DND-41 (cell line): Measurements from ENCODE around the gene CFAP299.

Experiments used
- ATAC-seq: fragments of 200-7000 bp; cut with Tn5 transposase; 3 replicates; pipeline ENCODE4 v1.9.1; 2021; ENCODE audit warnings: low read depth; ENCODE audit not compliant: insufficient read depth
- DNase-seq: peaks from one replicate; pipeline ENCODE4 v3.0.0-alpha.2; 2020
- H2AFZ ChIP-seq: 2 replicates; pipeline ENCODE4 v1.6.0; 2012; ENCODE audit warnings: low read depth, low read length
- H3K27ac ChIP-seq: 2 replicates; pipeline ENCODE4 v1.5.1; 2012; ENCODE audit warnings: low read length, inconsistent platforms
- H3K27me3 ChIP-seq: fragments of 200-600 bp; sonication (generic); 2 replicates; pipeline ENCODE4 v1.6.0; 2012; ENCODE audit warnings: low read length, mild to moderate bottlenecking, inconsistent platforms; ENCODE audit not compliant: insufficient read depth, poor library complexity
- H3K36me3 ChIP-seq: 2 replicates; pipeline ENCODE4 v1.5.1; 2012; ENCODE audit warnings: low read length, inconsistent platforms; ENCODE audit not compliant: insufficient read depth
- H3K4me1 ChIP-seq: 2 replicates; pipeline ENCODE4 v1.5.1; 2012; ENCODE audit warnings: mild to moderate bottlenecking, low read length; ENCODE audit not compliant: insufficient read depth
- H3K4me2 ChIP-seq: 2 replicates; pipeline ENCODE4 v1.6.0; 2012; ENCODE audit warnings: mild to moderate bottlenecking, moderate library complexity, low read length, inconsistent platforms; ENCODE audit not compliant: insufficient read depth
- H3K4me3 ChIP-seq, 2 experiments: fragments of 200-600 bp in 1 of 2; shearing (Covaris generic) in 1 of 2; 2 replicates each; pipeline ENCODE4 v1.5.1; 2012 to 2016; ENCODE audit warnings: inconsistent platforms in 2 of 2, low read length in 2 of 2, mild to moderate bottlenecking in 2 of 2, low read depth in 1 of 2, moderate library complexity in 1 of 2
- H3K79me2 ChIP-seq: 2 replicates; pipeline ENCODE4 v1.6.0; 2012; ENCODE audit warnings: low read length, inconsistent platforms; ENCODE audit not compliant: insufficient read depth
- H3K9ac ChIP-seq: 2 replicates; pipeline ENCODE4 v1.6.0; 2012; ENCODE audit warnings: low read depth, mild to moderate bottlenecking, inconsistent platforms, low read length, moderate library complexity
- H3K9me3 ChIP-seq: 2 replicates; pipeline ENCODE4 v1.5.1; 2012; ENCODE audit warnings: low read length, moderate library complexity, mild to moderate bottlenecking, inconsistent platforms; ENCODE audit not compliant: insufficient read depth, severe bottlenecking
- H4K20me1 ChIP-seq: 2 replicates; pipeline ENCODE4 v1.6.0; 2012; ENCODE audit warnings: low read length; ENCODE audit not compliant: insufficient read depth
- EZH2 ChIP-seq: IDR thresholded peaks from 3 replicates; pipeline ENCODE4 v1.6.1; 2012; ENCODE audit warnings: borderline replicate concordance, low read depth, mild to moderate bottlenecking, moderate library complexity, low read length, inconsistent platforms; ENCODE audit not compliant: severe bottlenecking
- TF ChIP-seq, protein P1 (sequence below): IDR thresholded peaks from 2 replicates; pipeline ENCODE4 v1.5.1; 2012; ENCODE audit warnings: borderline replicate concordance, low read length, moderate library complexity, mild to moderate bottlenecking; ENCODE audit not compliant: poor library complexity, severe bottlenecking; ENCODE audit errors: extremely low read depth

CFAP299 gene

DNA sequence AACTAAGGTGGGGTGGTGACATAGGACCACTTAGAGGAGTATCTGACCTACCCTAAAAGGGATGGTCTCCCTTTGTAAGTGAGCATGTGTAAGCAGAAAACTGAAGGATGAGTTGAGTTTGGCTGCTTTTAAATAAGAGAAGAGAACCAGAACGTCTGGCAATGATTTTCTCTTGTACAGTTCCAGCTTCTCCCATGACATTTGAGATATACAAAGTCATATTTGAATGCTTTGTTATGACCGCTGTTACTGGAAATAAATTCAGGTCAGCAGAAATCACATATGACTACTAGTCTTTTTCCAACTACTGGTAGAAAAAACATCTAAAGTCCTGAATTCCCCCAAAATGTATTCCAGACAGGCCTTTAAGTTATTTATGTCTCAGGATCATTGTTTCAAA is 381.7 kb downstream of the CFAP299 start:
- H3K9me3 ChIP-seq: no peaks in the 10 kb centered on the region
- no peak for ATAC-seq
- H3K27me3 ChIP-seq: no peaks in the 10 kb centered on the region
- no peak overlapping the region for H3K4me2 ChIP-seq
- H3K4me3 ChIP-seq: no peak overlapping the region
- H3K27ac ChIP-seq: no peak overlapping the region
- no peak overlapping the region for H2AFZ ChIP-seq
- no peak overlapping the region for H3K9ac ChIP-seq
- no peaks in the 10 kb centered on the region for H4K20me1 ChIP-seq
- TF ChIP-seq, protein P1, sequence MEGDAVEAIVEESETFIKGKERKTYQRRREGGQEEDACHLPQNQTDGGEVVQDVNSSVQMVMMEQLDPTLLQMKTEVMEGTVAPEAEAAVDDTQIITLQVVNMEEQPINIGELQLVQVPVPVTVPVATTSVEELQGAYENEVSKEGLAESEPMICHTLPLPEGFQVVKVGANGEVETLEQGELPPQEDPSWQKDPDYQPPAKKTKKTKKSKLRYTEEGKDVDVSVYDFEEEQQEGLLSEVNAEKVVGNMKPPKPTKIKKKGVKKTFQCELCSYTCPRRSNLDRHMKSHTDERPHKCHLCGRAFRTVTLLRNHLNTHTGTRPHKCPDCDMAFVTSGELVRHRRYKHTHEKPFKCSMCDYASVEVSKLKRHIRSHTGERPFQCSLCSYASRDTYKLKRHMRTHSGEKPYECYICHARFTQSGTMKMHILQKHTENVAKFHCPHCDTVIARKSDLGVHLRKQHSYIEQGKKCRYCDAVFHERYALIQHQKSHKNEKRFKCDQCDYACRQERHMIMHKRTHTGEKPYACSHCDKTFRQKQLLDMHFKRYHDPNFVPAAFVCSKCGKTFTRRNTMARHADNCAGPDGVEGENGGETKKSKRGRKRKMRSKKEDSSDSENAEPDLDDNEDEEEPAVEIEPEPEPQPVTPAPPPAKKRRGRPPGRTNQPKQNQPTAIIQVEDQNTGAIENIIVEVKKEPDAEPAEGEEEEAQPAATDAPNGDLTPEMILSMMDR: no peak
- H3K79me2 ChIP-seq: no peaks in the 10 kb centered on the region
- H3K36me3 ChIP-seq: no peaks in the 10 kb centered on the region
- DNase-seq: no peak
- no peaks in the 10 kb centered on the region for H3K4me1 ChIP-seq

DNA sequence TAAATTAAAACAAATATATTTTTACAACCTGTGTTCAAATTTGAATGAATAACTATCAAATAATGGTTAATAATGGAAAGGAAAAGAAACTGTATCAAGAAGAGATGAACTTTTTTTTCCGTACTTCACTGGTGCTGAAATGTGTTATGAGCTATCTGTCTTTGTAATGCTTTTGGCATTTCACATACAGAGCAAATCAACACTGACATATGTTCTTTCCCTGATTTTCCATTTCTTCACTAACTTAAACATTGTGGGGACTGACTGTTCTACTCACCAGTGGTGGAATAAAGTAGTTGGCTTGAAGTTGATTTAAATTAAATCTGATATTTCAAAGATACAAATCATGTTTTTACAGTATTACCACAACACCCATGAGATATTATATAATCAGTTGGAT is 390.9 kb downstream of the CFAP299 start:
- H3K4me2 ChIP-seq: no peak overlapping the region
- H3K9ac ChIP-seq: no peak overlapping the region
- no peaks in the 10 kb centered on the region for H3K4me1 ChIP-seq
- ATAC-seq: no peak
- H3K36me3 ChIP-seq: no peaks in the 10 kb centered on the region
- no peaks in the 10 kb centered on the region for H3K27me3 ChIP-seq
- TF ChIP-seq EZH2: no peak
- TF ChIP-seq, protein P1: no peak
- H3K4me3 ChIP-seq: no peak overlapping the region
- H3K27ac ChIP-seq: no peak overlapping the region
- H3K9me3 ChIP-seq: no peaks in the 10 kb centered on the region
- H3K79me2 ChIP-seq: no peaks in the 10 kb centered on the region
- H4K20me1 ChIP-seq: no peaks in the 10 kb centered on the region
- DNase-seq: no peak
- no peak overlapping the region for H2AFZ ChIP-seq

DNA sequence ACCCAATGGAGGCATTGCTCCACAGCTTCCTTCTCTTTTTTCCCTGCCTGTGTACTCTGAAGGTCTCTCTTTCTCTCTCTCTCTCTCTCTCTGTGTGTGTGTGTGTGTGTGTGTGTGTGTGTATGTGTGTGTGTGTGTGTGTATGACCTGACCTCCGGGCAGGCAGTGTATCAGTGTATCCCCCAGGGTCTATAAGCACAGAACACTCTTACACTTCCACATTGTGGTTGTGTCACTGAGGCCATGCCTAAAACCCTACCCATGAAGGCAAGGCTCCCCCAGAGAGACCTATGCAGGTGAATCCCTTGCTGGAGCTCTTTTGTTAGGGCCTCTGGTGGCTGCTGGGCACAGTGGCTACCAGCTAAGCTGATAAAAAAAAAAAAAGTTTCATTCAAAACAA is 394.6 kb downstream of the CFAP299 start:
- ATAC-seq (no peak; the same call in 2 of the 3 replicates), DNase-seq (no peak)
- TF ChIP-seq EZH2: no peak
- TF ChIP-seq, protein P1: no peak
- no peak overlapping the region for H3K9ac ChIP-seq
- peaks cover 4% of the 10 kb centered on the region for H3K27me3 ChIP-seq
- H3K4me3 ChIP-seq: no peak overlapping the region
- H4K20me1 ChIP-seq: no peaks in the 10 kb centered on the region
- no peak overlapping the region for H3K4me2 ChIP-seq
- no peaks in the 10 kb centered on the region for H3K36me3 ChIP-seq
- no peak overlapping the region for H3K27ac ChIP-seq
- no peaks in the 10 kb centered on the region for H3K4me1 ChIP-seq
- H2AFZ ChIP-seq: no peak overlapping the region
- H3K79me2 ChIP-seq: no peaks in the 10 kb centered on the region
- no peaks in the 10 kb centered on the region for H3K9me3 ChIP-seq

DNA sequence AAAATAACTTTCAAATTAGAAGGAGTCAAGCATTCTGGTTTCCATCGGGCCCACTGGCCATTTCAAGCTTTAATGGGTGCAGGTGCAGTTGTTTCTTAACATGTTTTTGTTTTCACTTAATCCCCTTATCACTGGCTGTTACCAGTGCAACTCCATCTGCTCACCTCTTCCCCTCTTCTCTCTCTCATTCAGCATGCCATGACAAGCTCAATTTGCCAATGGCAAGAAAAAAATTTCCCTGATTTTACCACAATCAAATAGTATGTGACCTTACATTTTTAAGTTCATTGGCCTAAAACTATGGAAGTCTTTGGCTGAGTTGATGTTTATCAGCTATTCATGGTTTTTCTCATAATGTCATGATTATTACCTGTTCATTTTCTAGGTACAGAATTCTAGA is 395.9 kb downstream of the CFAP299 start:
- DNase-seq: no peak

More for the DNA sequence above, 395.9 kb downstream of the CFAP299 start:
- Histone ChIP-seq H3K27me3 (peaks cover 4% of the 10 kb centered on the region), H2AFZ (no peak overlapping the region), H3K9ac (no peak overlapping the region), H3K4me1 (no peaks in the 10 kb centered on the region), H3K4me3 (no peak overlapping the region), H3K79me2 (no peaks in the 10 kb centered on the region), H3K9me3 (no peaks in the 10 kb centered on the region), H3K4me2 (no peak overlapping the region), H3K36me3 (no peaks in the 10 kb centered on the region), H4K20me1 (no peaks in the 10 kb centered on the region), H3K27ac (no peak overlapping the region)
- TF ChIP-seq EZH2: no peak
- TF ChIP-seq, protein P1: no peak
- no peak for ATAC-seq
